Upper lobe of left lung (tissue), 6 donors: ENCODE results near the gene SORCS3. TPM values are rescaled to one million over a fixed set of nuclear protein-coding genes. Genes with fewer than 3 reads are reported as not detected.

ENCODE experiments used
- ATAC-seq, 2 donors: fragments of 200-7000 bp; cut with Tn5 transposase; one replicate each; pipeline ENCODE4 v1.9.1; 2022; ENCODE audit warnings: mild to moderate bottlenecking in 2 of 2, moderate library complexity in 2 of 2; ENCODE audit not compliant: low FRiP score in 2 of 2
- DNase-seq, 2 donors: peaks; one replicate each; pipeline ENCODE4 v3.0.0-alpha.2; 2019 to 2020
- H3K27ac ChIP-seq, 4 donors: fragments of 200-600 bp; sonication (generic); one replicate each; pipeline ENCODE4 v1.5.1; 2016 to 2019
- H3K27me3 ChIP-seq, 4 donors: fragments of 200-600 bp; sonication (generic); one replicate each; pipeline ENCODE4 v1.5.1; 2017 to 2019
- H3K36me3 ChIP-seq, 4 donors: fragments of 200-600 bp; sonication (generic); one replicate each; pipeline ENCODE4 v1.5.1; 2016 to 2019
- H3K4me1 ChIP-seq, 4 donors: fragments of 200-600 bp; sonication (generic); one replicate each; pipeline ENCODE4 v1.5.1; 2018 to 2019
- H3K4me3 ChIP-seq, 4 donors: fragments of 200-600 bp; sonication (generic); one replicate each; pipeline ENCODE4 v1.5.1; 2017 to 2019; ENCODE audit warnings: mild to moderate bottlenecking in 2 of 4, moderate library complexity in 1 of 4
- H3K9me3 ChIP-seq, 4 donors: fragments of 200-600 bp; sonication (generic); one replicate each; pipeline ENCODE4 v1.5.1; 2018 to 2019
- CTCF ChIP-seq, 6 experiments: fragments of 450-650 bp in 4 of 6; fragments of 200-600 bp in 2 of 6; sonication (generic) in 2 of 6; IDR thresholded peaks; one replicate each; pipeline ENCODE4 v1.5.1; 2016 to 2019; ENCODE audit warnings: antibody characterized with exemption in 6 of 6
- EP300 ChIP-seq, 4 donors: sonication (generic); formaldehyde crosslinking; IDR thresholded peaks; one replicate each; pipeline ENCODE4 v1.5.1; 2017; ENCODE audit warnings: antibody characterized with exemption in 4 of 4, control low read depth in 2 of 4
- POLR2A ChIP-seq, 4 donors: fragments of 450-650 bp; IDR thresholded peaks; one replicate each; pipeline ENCODE4 v1.5.1; 2016 to 2017; ENCODE audit warnings: antibody characterized with exemption in 4 of 4, mild to moderate bottlenecking in 2 of 4
- POLR2AphosphoS5 ChIP-seq, 2 donors: sonication (generic); formaldehyde crosslinking; IDR thresholded peaks; one replicate each; pipeline ENCODE4 v1.5.1; 2017; ENCODE audit warnings: antibody characterized with exemption in 2 of 2
- WGBS, 2 donors: methylation state at CpG; one replicate each; pipeline ENCODE4 v1.1.5; 2017 to 2018; 5-methylcytosine and 5-hydroxymethylcytosine counted together
- total RNA-seq, 6 donors: library from RNA; depleted of rRNA in 4 of 6; stranded (reverse); fragments of >200 nt in 4 of 6; gene quantifications; one replicate each; pipeline versions ENCODE4 v1.1.0 to v1.2.1, GENCODE V29; 2016 to 2021
- donor health status: DM: no; HTN: no; CAD: no; lungs with moderate emphysema.
- donor health status: DM: no; HTN: yes; CAD: no; lungs with severe emphysema.

The SORCS3 gene
- total RNA-seq, 6 donors from 2014 or later = not detected

GRCh38 chr10:104957178-104957841 is 316.2 kb downstream of the SORCS3 start:
- no peak overlapping the region for H3K4me3 ChIP-seq
- DNase-seq (no peak), ATAC-seq (no peak)
- no peaks in the 10 kb centered on the region for H3K27me3 ChIP-seq
- no peaks in the 10 kb centered on the region for H3K4me1 ChIP-seq
- 58 to 86% methylated on average over 4 of the region's 4 CpGs for WGBS, 2 donors
- TF ChIP-seq POLR2AphosphoS5 (IDR thresholded peaks at IDR 0.05) = no peak
- no peak for TF ChIP-seq POLR2A (IDR thresholded peaks at IDR 0.05)
- no peak for TF ChIP-seq CTCF (IDR thresholded peaks at IDR 0.05)
- TF ChIP-seq EP300 (IDR thresholded peaks at IDR 0.05) = no peak
- H3K9me3 ChIP-seq = no peaks in the 10 kb centered on the region
- no peak overlapping the region for H3K27ac ChIP-seq
- H3K36me3 ChIP-seq = no peaks in the 10 kb centered on the region

- no peaks in the 10 kb centered on the region for H3K36me3 ChIP-seq
- no peaks in the 10 kb centered on the region for H3K27me3 ChIP-seq
- TF ChIP-seq POLR2AphosphoS5 (IDR thresholded peaks at IDR 0.05) (no peak), EP300 (IDR thresholded peaks at IDR 0.05) (no peak), CTCF (IDR thresholded peaks at IDR 0.05) (no peak), POLR2A (IDR thresholded peaks at IDR 0.05) (no peak)
Measured at GRCh38 chr10:104966563-104967297, 325.6 kb downstream of the SORCS3 start.

GRCh38 chr10:104980368-104980767 is 339.3 kb downstream of the SORCS3 start:
- Histone ChIP-seq H3K9me3 (no peaks in the 10 kb centered on the region), H3K27ac (no peak overlapping the region), H3K27me3 (no peaks in the 10 kb centered on the region), H3K36me3 (no peaks in the 10 kb centered on the region), H3K4me3 (no peak overlapping the region), H3K4me1 (no peaks in the 10 kb centered on the region)
- no peak for TF ChIP-seq EP300 (IDR thresholded peaks at IDR 0.05)
- no peak for TF ChIP-seq CTCF (IDR thresholded peaks at IDR 0.05)
- TF ChIP-seq POLR2A (IDR thresholded peaks at IDR 0.05) = no peak
- no peak for TF ChIP-seq POLR2AphosphoS5 (IDR thresholded peaks at IDR 0.05)
- DNase-seq (no peak), ATAC-seq (no peak)
- 79 to 81% methylated on average over 2 of the region's 2 CpGs for WGBS, 2 donors

More at GRCh38 chr10:104966563-104967297, 325.6 kb downstream of the SORCS3 start:
- ATAC-seq = no peak
- 48 to 53% methylated on average over 2 of the region's 2 CpGs for WGBS, 2 donors
- Histone ChIP-seq H3K9me3 (no peaks in the 10 kb centered on the region), H3K4me3 (no peak overlapping the region), H3K4me1 (no peaks in the 10 kb centered on the region), H3K27ac (no peak overlapping the region)
- DNase-seq = no peak

GRCh38 chr10:104981995-104982394 is 340.9 kb downstream of the SORCS3 start:
- Histone ChIP-seq H3K9me3 (no peaks in the 10 kb centered on the region), H3K36me3 (no peaks in the 10 kb centered on the region), H3K27ac (no peak overlapping the region), H3K4me3 (no peak overlapping the region), H3K27me3 (no peaks in the 10 kb centered on the region), H3K4me1 (no peaks in the 10 kb centered on the region)
- WGBS, 2 donors = 73 to 87% methylated on average over 4 of the region's 4 CpGs
- TF ChIP-seq CTCF (IDR thresholded peaks at IDR 0.05) (no peak), POLR2AphosphoS5 (IDR thresholded peaks at IDR 0.05) (no peak), EP300 (IDR thresholded peaks at IDR 0.05) (no peak), POLR2A (IDR thresholded peaks at IDR 0.05) (no peak)
- no peak for ATAC-seq
- no peak for DNase-seq
